ENCODE measurements around the gene RWDD2A. TPM values are rescaled to one million over a fixed set of nuclear protein-coding genes. Genes with fewer than 3 reads are reported as not detected.
"Not testable (repeated sequence)": the region's sequence is repeated elsewhere in the genome, so short reads cannot be mapped to it uniquely, and the experiment has no call there.

RWDD2A gene
- total and polyA plus RNA-seq, 9 of the 15 experiments (the other 6 are each of a cell fraction or from before 2014, with no cell fraction given), result 1.6 to 4.7 (median 2.1) TPM

DNA sequence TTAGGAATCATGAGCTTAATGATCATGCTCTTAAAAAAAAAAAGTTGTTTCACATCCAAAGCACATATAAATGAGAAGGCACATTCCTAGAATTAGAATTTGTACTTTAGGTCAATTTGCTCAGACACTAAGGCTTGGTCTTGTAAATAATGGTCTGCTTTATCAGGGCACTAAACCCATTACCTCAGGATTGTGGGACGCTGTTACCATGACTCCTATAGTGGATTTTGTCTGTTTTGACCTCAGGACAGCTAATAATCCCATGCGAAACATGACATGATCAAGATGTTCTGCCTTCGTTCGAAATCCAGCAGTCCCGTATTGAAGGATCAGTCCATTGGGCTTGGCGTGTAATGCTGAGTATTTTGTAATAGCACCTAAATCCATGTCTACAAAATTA lies 2.5 kb upstream of the RWDD2A start (continued):
- TF ChIP-seq, protein P1, sequence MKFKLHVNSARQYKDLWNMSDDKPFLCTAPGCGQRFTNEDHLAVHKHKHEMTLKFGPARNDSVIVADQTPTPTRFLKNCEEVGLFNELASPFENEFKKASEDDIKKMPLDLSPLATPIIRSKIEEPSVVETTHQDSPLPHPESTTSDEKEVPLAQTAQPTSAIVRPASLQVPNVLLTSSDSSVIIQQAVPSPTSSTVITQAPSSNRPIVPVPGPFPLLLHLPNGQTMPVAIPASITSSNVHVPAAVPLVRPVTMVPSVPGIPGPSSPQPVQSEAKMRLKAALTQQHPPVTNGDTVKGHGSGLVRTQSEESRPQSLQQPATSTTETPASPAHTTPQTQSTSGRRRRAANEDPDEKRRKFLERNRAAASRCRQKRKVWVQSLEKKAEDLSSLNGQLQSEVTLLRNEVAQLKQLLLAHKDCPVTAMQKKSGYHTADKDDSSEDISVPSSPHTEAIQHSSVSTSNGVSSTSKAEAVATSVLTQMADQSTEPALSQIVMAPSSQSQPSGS (CRISPR knock-in tag; IDR thresholded peaks at IDR 0.05), result no peak
- TF ChIP-seq POLR2B (IDR thresholded peaks at IDR 0.05; ENCODE audit: low read depth, partially characterized antibody) (no peak), MBD2 (IDR thresholded peaks at IDR 0.05; ENCODE audit: borderline replicate concordance, low read depth) (no peak), HIVEP1 (CRISPR knock-in tag; IDR thresholded peaks at IDR 0.05) (no peak)
- TF ChIP-seq, protein P2, sequence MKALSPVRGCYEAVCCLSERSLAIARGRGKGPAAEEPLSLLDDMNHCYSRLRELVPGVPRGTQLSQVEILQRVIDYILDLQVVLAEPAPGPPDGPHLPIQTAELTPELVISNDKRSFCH (CRISPR knock-in tag; IDR thresholded peaks at IDR 0.05), result no peak
- TF ChIP-seq, protein P2 (tag; IDR thresholded peaks at IDR 0.05), result no peak

DNA sequence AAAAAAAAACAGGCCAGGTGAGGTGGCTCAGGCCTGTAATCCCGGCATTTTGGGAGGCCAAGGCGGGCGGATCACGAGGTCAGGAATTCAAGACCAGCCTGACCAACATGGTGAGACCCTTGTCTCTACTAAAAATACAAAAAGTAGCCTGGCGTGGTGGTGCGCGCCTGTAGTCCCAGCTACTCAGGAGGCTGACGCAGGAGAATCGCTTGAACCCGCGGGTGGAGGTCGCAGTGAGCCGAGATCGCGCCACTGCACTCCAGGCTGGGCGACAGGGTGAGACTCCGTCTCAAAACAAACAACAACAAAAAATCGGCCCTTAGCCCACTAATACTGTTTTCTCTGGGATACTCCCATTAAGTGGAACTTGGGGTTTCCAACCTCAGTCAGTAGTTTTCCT lies 1.2 kb upstream of the RWDD2A start:
- peak overlapping the region in 1 of 2 experiments; percentile 85; a peak in 2 of 4 replicates for H3K9ac ChIP-seq (ENCODE audit: insufficient read depth in 1 of 2, low read depth in 2 of 2, low read length in 2 of 2)
- BruUV-seq (replicated peaks), result not testable (repeated sequence)

More for the DNA sequence above, 1.2 kb upstream of the RWDD2A start:
- ATAC-seq; H3K27me3 ChIP-seq (ENCODE audit: control insufficient read depth in 2 of 2, insufficient read depth in 2 of 2, low read length in 2 of 2); H3K9me3 ChIP-seq (replicated peaks; ENCODE audit: control insufficient read depth, insufficient read depth, low read depth, low read length); H3K9me1 ChIP-seq (ENCODE audit: control insufficient read depth, insufficient read depth, low read length); FAIRE-seq; H4K20me1 ChIP-seq (replicated peaks; ENCODE audit: control insufficient read depth, insufficient read depth, low read length); H2AFZ ChIP-seq (ENCODE audit: low read depth, low read length); CTCF ChIA-PET (ENCODE audit: low intra/inter-chr PET ratio); DNase-seq (ENCODE audit: extremely low read depth in 1 of 4, low spot score in 3 of 4): not testable (repeated sequence)
- Histone ChIP-seq H3K27ac (ENCODE audit: extremely low read depth, low read depth, low read length) (peak overlapping the region; percentile 87; the same call in 1 of the 3 replicates), H3K79me2 (ENCODE audit: control insufficient read depth, insufficient read depth, low read length) (peaks cover 42% of the 10 kb centered on the region), H3K4me2 (ENCODE audit: insufficient read depth, low read length) (peak overlapping the region; percentile 88), H3K4me1 (replicated peaks in 1 of 2; ENCODE audit: control insufficient read depth in 2 of 2, insufficient read depth in 2 of 2, low read length in 2 of 2) (peaks cover 6 to 14% of the 10 kb centered on the region in 2 experiments; a peak in 4 of 5 replicates), H3K4me3 (peak overlapping the region; percentile 97), H3K36me3 (ENCODE audit: control insufficient read depth, insufficient read depth, low read length) (peaks cover 48% of the 10 kb centered on the region)
- in situ Hi-C loops (cut with MboI), result loop anchor here (25.0 kb wide), 1 partner anchor 955 kb away; the partner anchor contains the start of gene IBTK
- POLR2A ChIA-PET, result interaction anchor here (0.6 to 0.9 kb wide), 2 partner anchors 8 to 124 kb away, joined by 3 read pairs; no protein-coding TSS in a partner anchor
- TF ChIP-seq, protein P3, sequence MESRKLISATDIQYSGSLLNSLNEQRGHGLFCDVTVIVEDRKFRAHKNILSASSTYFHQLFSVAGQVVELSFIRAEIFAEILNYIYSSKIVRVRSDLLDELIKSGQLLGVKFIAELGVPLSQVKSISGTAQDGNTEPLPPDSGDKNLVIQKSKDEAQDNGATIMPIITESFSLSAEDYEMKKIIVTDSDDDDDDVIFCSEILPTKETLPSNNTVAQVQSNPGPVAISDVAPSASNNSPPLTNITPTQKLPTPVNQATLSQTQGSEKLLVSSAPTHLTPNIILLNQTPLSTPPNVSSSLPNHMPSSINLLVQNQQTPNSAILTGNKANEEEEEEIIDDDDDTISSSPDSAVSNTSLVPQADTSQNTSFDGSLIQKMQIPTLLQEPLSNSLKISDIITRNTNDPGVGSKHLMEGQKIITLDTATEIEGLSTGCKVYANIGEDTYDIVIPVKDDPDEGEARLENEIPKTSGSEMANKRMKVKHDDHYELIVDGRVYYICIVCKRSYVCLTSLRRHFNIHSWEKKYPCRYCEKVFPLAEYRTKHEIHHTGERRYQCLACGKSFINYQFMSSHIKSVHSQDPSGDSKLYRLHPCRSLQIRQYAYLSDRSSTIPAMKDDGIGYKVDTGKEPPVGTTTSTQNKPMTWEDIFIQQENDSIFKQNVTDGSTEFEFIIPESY (CRISPR knock-in tag; IDR thresholded peaks at IDR 0.05), result peak; percentile 64
- TF ChIP-seq, protein P4, sequence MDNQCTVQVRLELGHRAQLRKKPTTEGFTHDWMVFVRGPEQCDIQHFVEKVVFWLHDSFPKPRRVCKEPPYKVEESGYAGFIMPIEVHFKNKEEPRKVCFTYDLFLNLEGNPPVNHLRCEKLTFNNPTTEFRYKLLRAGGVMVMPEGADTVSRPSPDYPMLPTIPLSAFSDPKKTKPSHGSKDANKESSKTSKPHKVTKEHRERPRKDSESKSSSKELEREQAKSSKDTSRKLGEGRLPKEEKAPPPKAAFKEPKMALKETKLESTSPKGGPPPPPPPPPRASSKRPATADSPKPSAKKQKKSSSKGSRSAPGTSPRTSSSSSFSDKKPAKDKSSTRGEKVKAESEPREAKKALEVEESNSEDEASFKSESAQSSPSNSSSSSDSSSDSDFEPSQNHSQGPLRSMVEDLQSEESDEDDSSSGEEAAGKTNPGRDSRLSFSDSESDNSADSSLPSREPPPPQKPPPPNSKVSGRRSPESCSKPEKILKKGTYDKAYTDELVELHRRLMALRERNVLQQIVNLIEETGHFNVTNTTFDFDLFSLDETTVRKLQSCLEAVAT (IDR thresholded peaks at IDR 0.05), result peak in 1 of 2 experiments; percentile 77; a peak in 2 of 4 replicates
- intact Hi-C loops (cut with micrococcal nuclease), result loop anchor here (2.0 kb wide), 1 partner anchor 123 kb away; no protein-coding TSS in a partner anchor
- 77% methylated on average over 14 of the region's 18 CpGs for WGBS (ENCODE audit: insufficient coverage, low coverage, missing lambda C conversion rate)

Data from K562 (cell line).